PC-3 (cell line): Measurements from ENCODE around the gene CTNNA3. TPM values are rescaled to one million over a fixed set of nuclear protein-coding genes. Genes with fewer than 3 reads are reported as not detected.

Source experiments
- ATAC-seq: fragments of 200-7000 bp; cut with Tn5 transposase; 2 replicates; pipeline ENCODE4 v1.9.1; 2020; ENCODE audit warnings: mild to moderate bottlenecking, moderate library complexity
- BruUV-seq: library from RNA; stranded (reverse); fragments of 400-500 nt; replicated peaks from 2 replicates; lab custom pipeline; 2021; lab: Mats Ljungman, UMichigan
- CTCF ChIA-PET: fragments of 300-600 bp; sonication (Branson Sonifier 250); formaldehyde crosslinking; loops from one replicate; lab custom pipeline; 2022; ENCODE audit warnings: antibody characterized with exemption; lab: Charles Lee
- POLR2A ChIA-PET: fragments of 300-600 bp; sonication (Branson Sonifier 250); formaldehyde crosslinking; loops from one replicate; lab custom pipeline; 2022; ENCODE audit warnings: antibody characterized with exemption; ENCODE audit not compliant: unreplicated experiment; lab: Charles Lee
- DNase-seq: peaks from one replicate; pipeline ENCODE4 v3.0.0-alpha.2; 2015
- H2AFZ ChIP-seq: fragments of 300-600 bp; sonication (generic); 2 replicates; pipeline ENCODE4 v1.6.0; 2016; ENCODE audit warnings: antibody characterized with exemption, low read length
- H3F3A ChIP-seq: fragments of 300-600 bp; sonication (generic); one replicate; pipeline ENCODE4 v1.6.0; 2017; ENCODE audit warnings: antibody characterized with exemption, low read length, control low read depth, mild to moderate bottlenecking; ENCODE audit not compliant: unreplicated experiment
- H3K27ac ChIP-seq: fragments of 300-600 bp; sonication (generic); 2 replicates; pipeline ENCODE4 v1.5.1; 2016; ENCODE audit warnings: mild to moderate bottlenecking, low read length
- H3K27me3 ChIP-seq: fragments of 300-600 bp; sonication (generic); 2 replicates; pipeline ENCODE4 v1.6.1; 2016; ENCODE audit warnings: low read length, mixed read lengths
- H3K36me3 ChIP-seq: fragments of 300-600 bp; sonication (generic); 2 replicates; pipeline ENCODE4 v1.6.1; 2016; ENCODE audit warnings: low read depth, mixed run types, low read length, mixed read lengths
- H3K4me1 ChIP-seq: fragments of 300-600 bp; sonication (generic); 2 replicates; pipeline ENCODE4 v1.5.1; 2016; ENCODE audit warnings: low read length; ENCODE audit not compliant: insufficient read depth
- H3K4me2 ChIP-seq: fragments of 300-600 bp; sonication (generic); 2 replicates; pipeline ENCODE4 v1.6.0; 2016; ENCODE audit warnings: low read length
- H3K4me3 ChIP-seq: fragments of 300-600 bp; sonication (generic); 2 replicates; pipeline ENCODE4 v1.5.1; 2016; ENCODE audit warnings: mild to moderate bottlenecking, low read length, mixed read lengths
- H3K79me2 ChIP-seq: fragments of 300-600 bp; sonication (generic); 2 replicates; pipeline ENCODE4 v1.6.1; 2017; ENCODE audit warnings: low read length, mixed read lengths
- H3K9ac ChIP-seq: fragments of 300-600 bp; sonication (generic); 2 replicates; pipeline ENCODE4 v1.6.0; 2016; ENCODE audit warnings: mild to moderate bottlenecking, low read length
- H3K9me2 ChIP-seq: fragments of 300-600 bp; sonication (generic); replicated peaks from 2 replicates; pipeline ENCODE4 v1.6.1; 2016; ENCODE audit warnings: mixed run types, low read length, mixed read lengths
- H3K9me3 ChIP-seq: fragments of 300-600 bp; sonication (generic); 2 replicates; pipeline ENCODE4 v1.6.1; 2016; ENCODE audit warnings: low read length, mixed read lengths
- H4K20me1 ChIP-seq: fragments of 300-600 bp; sonication (generic); 2 replicates; pipeline ENCODE4 v1.6.1; 2016; ENCODE audit warnings: low read length, mixed read lengths
- CTCF ChIP-seq: fragments of 300-600 bp; sonication (generic); conservative IDR thresholded peaks from 2 replicates; pipeline ENCODE4 v1.5.1; 2017; ENCODE audit warnings: antibody characterized with exemption, low read depth, mild to moderate bottlenecking, low read length
- EZH2 ChIP-seq: fragments of 300-600 bp; sonication (generic); IDR thresholded peaks from one replicate; pipeline ENCODE4 v1.6.1; 2017; ENCODE audit warnings: antibody characterized with exemption, mild to moderate bottlenecking, low read length; ENCODE audit not compliant: unreplicated experiment
- EZH2phosphoT487 ChIP-seq: fragments of 300-600 bp; sonication (generic); IDR thresholded peaks from 2 replicates; pipeline ENCODE4 v1.6.1; 2018; ENCODE audit warnings: mild to moderate bottlenecking, antibody characterized with exemption, low read length, borderline replicate concordance
- intact Hi-C: fragments of 100-400 bp; cut with micrococcal nuclease; formaldehyde crosslinking; loops from 2 replicates; pipeline ENCODE4 v1.9.0; 2023
- total RNA-seq: library from RNA; depleted of rRNA; stranded (reverse); fragments of >200 nt; gene quantifications from 2 replicates; pipeline ENCODE4 v1.2.3, GENCODE V29; 2014

Gene CTNNA3
- total RNA-seq, 1 experiment from 2014 or later = 1.9 TPM

GRCh38 chr10:65910209-65910608 lies 1785.8 kb downstream of the CTNNA3 start:
- ATAC-seq (peak; percentile 68), DNase-seq (peak; percentile 42)
- no peaks in the 10 kb centered on the region for H3K79me2 ChIP-seq
- H4K20me1 ChIP-seq = no peaks in the 10 kb centered on the region
- H3F3A ChIP-seq = no peaks in the 10 kb centered on the region
- POLR2A ChIA-PET = no interaction called here
- no peaks in the 10 kb centered on the region for H3K36me3 ChIP-seq
- intact Hi-C loops = no loop called here
- H3K4me3 ChIP-seq = no peak overlapping the region
- no peaks in the 10 kb centered on the region for H3K9me3 ChIP-seq
- no peak overlapping the region for H2AFZ ChIP-seq
- H3K27me3 ChIP-seq = no peaks in the 10 kb centered on the region
- CTCF ChIA-PET = no interaction called here
- no peak for TF ChIP-seq CTCF
- TF ChIP-seq EZH2 = no peak
- TF ChIP-seq EZH2phosphoT487 = no peak
- H3K9me2 ChIP-seq = no peaks in the 10 kb centered on the region
- peak overlapping the region; percentile 11; the same call in 1 of the 2 replicates for H3K4me2 ChIP-seq
- no peak overlapping the region for H3K9ac ChIP-seq
- no peak overlapping the region for H3K27ac ChIP-seq
- TSS peak; percentile 24 for BruUV-seq
- peaks cover 8% of the 10 kb centered on the region for H3K4me1 ChIP-seq

- Histone ChIP-seq H3K4me3 (no peak overlapping the region), H2AFZ (no peak overlapping the region), H3F3A (no peaks in the 10 kb centered on the region), H3K9me3 (no peaks in the 10 kb centered on the region), H3K27ac (no peak overlapping the region), H3K36me3 (no peaks in the 10 kb centered on the region), H3K4me1 (peaks cover 8% of the 10 kb centered on the region), H3K9ac (no peak overlapping the region), H3K9me2 (no peaks in the 10 kb centered on the region), H3K4me2 (no peak overlapping the region), H3K79me2 (no peaks in the 10 kb centered on the region), H4K20me1 (no peaks in the 10 kb centered on the region), H3K27me3 (no peaks in the 10 kb centered on the region)
- ChIA-PET POLR2A (no interaction called here), CTCF (no interaction called here)
- DNase-seq (no peak), ATAC-seq (no peak)
- intact Hi-C loops = no loop called here
- no TSS peak for BruUV-seq
- no peak for TF ChIP-seq EZH2
- no peak for TF ChIP-seq EZH2phosphoT487
- TF ChIP-seq CTCF = no peak
Measured at GRCh38 chr10:65907199-65907712, 1788.7 kb downstream of the CTNNA3 start.

- TF ChIP-seq EZH2 (no peak), CTCF (no peak), EZH2phosphoT487 (no peak)
- no peaks in the 10 kb centered on the region for H3K27me3 ChIP-seq
- H3K9me2 ChIP-seq = no peaks in the 10 kb centered on the region
- H3K27ac ChIP-seq = no peak overlapping the region
- DNase-seq = no peak
- ChIA-PET POLR2A (no interaction called here), CTCF (no interaction called here)
- H4K20me1 ChIP-seq = no peaks in the 10 kb centered on the region
- intact Hi-C loops = no loop called here
- BruUV-seq = no TSS peak
- no peak overlapping the region for H3K4me3 ChIP-seq
- no peak overlapping the region for H3K4me2 ChIP-seq
- no peaks in the 10 kb centered on the region for H3K9me3 ChIP-seq
- H3K4me1 ChIP-seq = no peaks in the 10 kb centered on the region
- no peak for ATAC-seq
- no peak overlapping the region for H3K9ac ChIP-seq
- no peak overlapping the region for H2AFZ ChIP-seq
- no peaks in the 10 kb centered on the region for H3F3A ChIP-seq
- H3K79me2 ChIP-seq = no peaks in the 10 kb centered on the region
- no peaks in the 10 kb centered on the region for H3K36me3 ChIP-seq
Measured at GRCh38 chr10:65903620-65904019, 1792.4 kb downstream of the CTNNA3 start.
